GM12878 (cell line): ENCODE data around the gene CACNG4. TPM values are rescaled to one million over a fixed set of nuclear protein-coding genes. Genes with fewer than 3 reads are reported as not detected.

Experiments
- ATAC-seq: fragments of 200-7000 bp; cut with Tn5 transposase; 3 replicates; pipeline ENCODE4 v1.9.1; 2020; ENCODE audit warnings: mild to moderate bottlenecking, moderate library complexity
- BruUV-seq: library from RNA; stranded (reverse); fragments of 400-500 nt; replicated peaks from 2 replicates; lab custom pipeline; 2021; lab: Mats Ljungman, UMichigan
- CTCF ChIA-PET: fragments of 300-600 bp; sonication (Branson Sonifier 250); formaldehyde crosslinking; extraction: SDS; loops from one replicate; lab custom pipeline; 2021; ENCODE audit warnings: inconsistent platforms; lab: Yijun Ruan, JAX
- POLR2A ChIA-PET: fragments of 350-600 bp; formaldehyde crosslinking; extraction: SDS; loops from one replicate; lab custom pipeline; 2021; ENCODE audit warnings: inconsistent platforms; lab: Charles Lee
- RAD21 ChIA-PET: fragments of 300-600 bp; sonication (Branson Sonifier 250); formaldehyde crosslinking; loops from one replicate; lab custom pipeline; 2023; ENCODE audit warnings: antibody characterized with exemption; ENCODE audit not compliant: unreplicated experiment; lab: Charles Lee
- SMC1A ChIA-PET: fragments of 300-600 bp; sonication (Branson Sonifier 250); formaldehyde crosslinking; loops from one replicate; lab custom pipeline; 2023; ENCODE audit not compliant: unreplicated experiment, uncharacterized antibody; lab: Charles Lee
- DNase-seq: peaks from one replicate; pipeline ENCODE4 v3.0.0-alpha.2; 2011; ENCODE audit warnings: low read depth, low spot score
- FAIRE-seq: peaks from 3 replicates; lab custom pipeline; 2011; peaks lifted over from hg19 to GRCh38; lab: Jason Lieb, UNC
- H2AFZ ChIP-seq: 2 replicates; pipeline ENCODE4 v1.6.0; 2011; ENCODE audit warnings: low read depth, low read length, control low read depth; ENCODE audit not compliant: control insufficient read depth
- H3K27ac ChIP-seq: 2 replicates; pipeline ENCODE4 v1.5.1; 2011; ENCODE audit warnings: control low read depth; ENCODE audit not compliant: control insufficient read depth, insufficient read depth
- H3K27me3 ChIP-seq, 2 experiments: replicated peaks in 1 of 2; 2 replicates each; pipeline versions ENCODE4 v1.6.0 to v1.6.1; 2011; ENCODE audit warnings: low read length in 1 of 2; ENCODE audit not compliant: control insufficient read depth in 2 of 2, insufficient read depth in 2 of 2
- H3K36me3 ChIP-seq, 2 experiments: 2 replicates each; pipeline ENCODE4 v1.5.1; 2011; ENCODE audit warnings: low read length in 1 of 2; ENCODE audit not compliant: control insufficient read depth in 2 of 2, insufficient read depth in 2 of 2
- H3K4me1 ChIP-seq: 2 replicates; pipeline ENCODE4 v1.6.1; 2011; ENCODE audit warnings: mild to moderate bottlenecking, low read length, moderate library complexity, mixed read lengths; ENCODE audit not compliant: control insufficient read depth, insufficient read depth
- H3K4me2 ChIP-seq: 2 replicates; pipeline ENCODE4 v1.6.0; 2011; ENCODE audit warnings: control low read depth; ENCODE audit not compliant: control insufficient read depth, insufficient read depth
- H3K4me3 ChIP-seq: fragments of 200-600 bp; sonication (generic); 2 replicates; pipeline ENCODE4 v1.5.1; 2016
- H3K79me2 ChIP-seq: 2 replicates; pipeline ENCODE4 v1.6.0; 2011; ENCODE audit warnings: low read length; ENCODE audit not compliant: control insufficient read depth, insufficient read depth
- H3K9ac ChIP-seq: 2 replicates; pipeline ENCODE4 v1.8.0; 2011; ENCODE audit warnings: low read length, control low read depth, mixed read lengths; ENCODE audit not compliant: control insufficient read depth, insufficient read depth
- H3K9me3 ChIP-seq: replicated peaks from 3 replicates; pipeline ENCODE4 v1.5.1; 2011; ENCODE audit warnings: mild to moderate bottlenecking, low read length; ENCODE audit not compliant: control insufficient read depth, insufficient read depth
- H4K20me1 ChIP-seq: 2 replicates; pipeline ENCODE4 v1.6.0; 2011; ENCODE audit not compliant: control insufficient read depth, insufficient read depth
- FOXK2 ChIP-seq: fragments of 450-650 bp; IDR thresholded peaks from 2 replicates; pipeline ENCODE4 v1.6.1; 2017; ENCODE audit warnings: mild to moderate bottlenecking, moderate library complexity
- KAT2A ChIP-seq: conservative IDR thresholded peaks from 2 replicates; pipeline ENCODE4 v1.6.1; 2011; ENCODE audit warnings: low read depth, low read length; ENCODE audit not compliant: control insufficient read depth
- MYB ChIP-seq: fragments of 150-350 bp; IDR thresholded peaks from 2 replicates; pipeline ENCODE4 v1.6.1; 2014; ENCODE audit warnings: mild to moderate bottlenecking, low read depth, low read length, borderline replicate concordance
- MYC ChIP-seq: IDR thresholded peaks from 2 replicates; pipeline ENCODE4 v1.6.1; 2011; ENCODE audit warnings: mild to moderate bottlenecking, low read length, moderate library complexity, inconsistent platforms; ENCODE audit not compliant: insufficient read depth, insufficient replicate concordance, insufficient read length, severe bottlenecking
- NR2C2 ChIP-seq: IDR thresholded peaks from 2 replicates; pipeline ENCODE4 v1.6.1; 2011; ENCODE audit warnings: borderline replicate concordance, low read depth; ENCODE audit not compliant: control insufficient read depth, insufficient read length
- NR2F1 ChIP-seq: fragments of 450-650 bp; conservative IDR thresholded peaks from 2 replicates; pipeline ENCODE4 v1.6.1; 2017; ENCODE audit warnings: mild to moderate bottlenecking
- SPI1 ChIP-seq: IDR thresholded peaks from 2 replicates; pipeline ENCODE4 v1.6.1; 2011; ENCODE audit warnings: low read depth, mild to moderate bottlenecking, low read length, moderate library complexity, borderline replicate concordance; ENCODE audit not compliant: insufficient read depth
- WRNIP1 ChIP-seq: IDR thresholded peaks from 2 replicates; pipeline ENCODE4 v1.6.1; 2011; ENCODE audit warnings: low read depth, low read length, improper control_type of control experiment, borderline replicate concordance
- WGBS: methylation state at CpG from one replicate; pipeline ENCODE4 v1.1.6; 2016; ENCODE audit warnings: low lambda C conversion rate; ENCODE audit not compliant: insufficient replicate concordance, insufficient coverage; ENCODE audit errors: missing lambda C conversion rate; 5-methylcytosine and 5-hydroxymethylcytosine counted together
- in situ Hi-C: fragments of 300-500 bp; cut with MboI; formaldehyde crosslinking; loops from 9 replicates; pipeline ENCODE4 v1.14.3; 2018; ENCODE audit warnings: mixed read lengths
- intact Hi-C: fragments of 100-400 bp; cut with micrococcal nuclease; formaldehyde crosslinking; loops from one replicate; pipeline ENCODE4 v1.14.2; 2022; ENCODE audit not compliant: unreplicated experiment
- polyA plus RNA-seq, 11 experiments: library from polyadenylated mRNA; depleted of rRNA in 4 of 11; unstranded in 6 of 11; stranded (reverse) in 5 of 11; fragments of >200 nt; fragmentation: Nextera tagmentation in 4 of 11; fragmentation: Illumina TruSeq in 1 of 11; extraction: Ambion mirVana in 4 of 11; extraction: Trizol in 1 of 11; gene quantifications; 1 replicate in 1 of 11; 2 replicates in 10 of 11; pipeline versions ENCODE4 v1.2.1 to v1.2.3, GENCODE V29; 2011 to 2016; ENCODE audit warnings: inconsistent platforms in 2 of 11, missing spikeins in 2 of 11, low read depth in 1 of 11
- total RNA-seq, 4 experiments: library from RNA; depleted of rRNA in 3 of 4; stranded (reverse); fragments of >200 nt in 3 of 4; fragmentation: Illumina TruSeq in 1 of 4; extraction: Trizol in 1 of 4; gene quantifications; 2 replicates each; pipeline versions ENCODE4 v1.2.1 to v1.2.3, GENCODE V29; 2013 to 2021
- TF ChIP-seq, protein P1 (sequence below): IDR thresholded peaks from 2 replicates; pipeline ENCODE4 v1.6.1; 2012; ENCODE audit warnings: low read depth, low read length, improper control_type of control experiment

Gene CACNG4
- total and polyA plus RNA-seq, 10 of the 15 experiments (the other 5 are each of a cell fraction or from before 2014, with no cell fraction given), result 0.08 TPM; not detected in 8

DNA sequence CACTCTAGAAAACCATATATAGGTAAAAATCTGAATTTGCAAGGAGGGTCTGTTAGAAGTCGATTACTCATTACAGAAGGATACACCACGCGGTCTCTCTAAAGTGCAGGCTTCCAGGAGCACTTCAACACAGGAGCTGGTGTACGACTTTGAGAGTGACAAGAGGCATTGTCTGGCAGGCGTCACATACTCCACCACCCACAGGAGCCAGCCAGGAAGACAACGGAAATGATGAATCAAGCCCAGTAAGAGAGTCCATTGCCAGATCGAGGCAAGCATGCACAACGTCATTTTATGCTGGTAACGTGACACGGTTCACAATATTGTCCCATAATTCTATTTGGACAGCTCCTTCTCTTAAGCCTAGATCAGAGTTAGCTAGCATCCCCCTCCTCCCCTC is 15.0 kb upstream of the CACNG4 start:
- FAIRE-seq (no peak), ATAC-seq (no peak), DNase-seq (no peak)
- no peak overlapping the region for H3K4me3 ChIP-seq
- H3K27ac ChIP-seq, result no peak overlapping the region
- ChIA-PET POLR2A (no interaction called here), CTCF (no interaction called here), RAD21 (no interaction called here), SMC1A (interaction anchor here (0.9 kb wide), 1 partner anchor 232 kb away, joined by 3 read pairs; no protein-coding TSS in a partner anchor)
- 45% methylated on average over 10 of the region's 10 CpGs for WGBS
- in situ Hi-C loops, result no loop called here
- no peaks in the 10 kb centered on the region for H3K79me2 ChIP-seq
- no peaks in the 10 kb centered on the region for H3K9me3 ChIP-seq
- peaks cover 15% of the 10 kb centered on the region for H3K4me1 ChIP-seq
- no peaks in the 10 kb centered on the region for H4K20me1 ChIP-seq
- no peak overlapping the region for H2AFZ ChIP-seq
- TF ChIP-seq NR2F1 (no peak), NR2C2 (no peak), MYB (no peak), MYC (no peak), FOXK2 (no peak), SPI1 (no peak), KAT2A (no peak), WRNIP1 (no peak)
- TF ChIP-seq, protein P1, sequence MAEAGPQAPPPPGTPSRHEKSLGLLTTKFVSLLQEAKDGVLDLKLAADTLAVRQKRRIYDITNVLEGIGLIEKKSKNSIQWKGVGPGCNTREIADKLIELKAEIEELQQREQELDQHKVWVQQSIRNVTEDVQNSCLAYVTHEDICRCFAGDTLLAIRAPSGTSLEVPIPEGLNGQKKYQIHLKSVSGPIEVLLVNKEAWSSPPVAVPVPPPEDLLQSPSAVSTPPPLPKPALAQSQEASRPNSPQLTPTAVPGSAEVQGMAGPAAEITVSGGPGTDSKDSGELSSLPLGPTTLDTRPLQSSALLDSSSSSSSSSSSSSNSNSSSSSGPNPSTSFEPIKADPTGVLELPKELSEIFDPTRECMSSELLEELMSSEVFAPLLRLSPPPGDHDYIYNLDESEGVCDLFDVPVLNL, result no peak
- no peak overlapping the region for H3K9ac ChIP-seq
- H3K27me3 ChIP-seq, result peaks cover 0 to 1% of the 10 kb centered on the region in 2 experiments; a peak in 1 of 4 replicates
- H3K36me3 ChIP-seq, result no peaks in the 10 kb centered on the region
- H3K4me2 ChIP-seq, result no peak overlapping the region
- BruUV-seq, result no TSS peak
- intact Hi-C loops, result no loop called here
